GM18511 (cell line): Measurements from ENCODE around the gene ABCG4.
"Not testable (repeated sequence)": the region's sequence is repeated elsewhere in the genome, so short reads cannot be mapped to it uniquely, and the experiment has no call there.

Source experiments
- ATAC-seq: cut with Tn5 transposase; IDR thresholded peaks from one replicate; pipeline ENCODE4 v1.9.1; 2021; ENCODE audit warnings: mild to moderate bottlenecking, moderate library complexity; ENCODE audit not compliant: unreplicated experiment

The ABCG4 gene

DNA sequence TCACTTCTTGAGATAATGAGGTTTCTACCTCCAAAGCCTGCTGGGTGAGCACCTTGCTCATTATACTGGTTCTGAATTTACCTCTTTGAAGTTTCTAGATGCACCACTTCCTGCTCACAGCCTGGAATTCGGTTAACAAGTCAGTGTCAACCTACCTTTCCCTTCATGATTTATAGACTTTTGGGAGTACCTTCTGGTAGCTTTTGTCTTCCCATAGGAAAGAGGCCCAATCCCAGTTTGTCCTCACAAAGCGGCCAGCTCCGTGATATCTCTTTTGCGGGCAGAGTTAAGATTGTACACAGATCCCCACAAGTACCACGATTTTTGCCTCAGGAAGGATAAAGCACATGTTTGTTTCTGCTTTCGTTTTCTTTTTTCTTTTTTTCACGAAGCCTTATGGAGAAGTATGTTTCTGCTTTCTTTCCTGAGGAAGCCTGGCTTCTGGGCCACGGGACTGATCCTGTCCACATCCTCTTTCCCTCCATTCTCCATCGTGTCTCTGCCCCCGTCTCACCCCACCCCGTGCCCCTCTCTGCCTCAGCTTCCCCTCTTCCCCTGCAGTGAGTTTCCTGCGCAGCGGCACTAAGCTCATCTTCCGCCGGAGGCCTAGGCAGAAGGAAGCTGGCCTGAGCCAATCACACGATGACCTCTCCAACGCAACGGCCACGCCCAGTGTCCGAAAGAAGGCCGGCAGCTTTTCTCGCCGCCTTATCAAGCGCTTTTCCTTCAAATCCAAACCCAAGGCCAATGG lies 33.2 kb upstream of the ABCG4 start:
- no peak for ATAC-seq

GRCh38 chr11:119116235-119116594 lies 32.6 kb upstream of the ABCG4 start:
- ATAC-seq, result no peak

- ATAC-seq, result no peak
These were observed 32.3 kb upstream of the ABCG4 start for GRCh38 chr11:119116601-119117000.

DNA sequence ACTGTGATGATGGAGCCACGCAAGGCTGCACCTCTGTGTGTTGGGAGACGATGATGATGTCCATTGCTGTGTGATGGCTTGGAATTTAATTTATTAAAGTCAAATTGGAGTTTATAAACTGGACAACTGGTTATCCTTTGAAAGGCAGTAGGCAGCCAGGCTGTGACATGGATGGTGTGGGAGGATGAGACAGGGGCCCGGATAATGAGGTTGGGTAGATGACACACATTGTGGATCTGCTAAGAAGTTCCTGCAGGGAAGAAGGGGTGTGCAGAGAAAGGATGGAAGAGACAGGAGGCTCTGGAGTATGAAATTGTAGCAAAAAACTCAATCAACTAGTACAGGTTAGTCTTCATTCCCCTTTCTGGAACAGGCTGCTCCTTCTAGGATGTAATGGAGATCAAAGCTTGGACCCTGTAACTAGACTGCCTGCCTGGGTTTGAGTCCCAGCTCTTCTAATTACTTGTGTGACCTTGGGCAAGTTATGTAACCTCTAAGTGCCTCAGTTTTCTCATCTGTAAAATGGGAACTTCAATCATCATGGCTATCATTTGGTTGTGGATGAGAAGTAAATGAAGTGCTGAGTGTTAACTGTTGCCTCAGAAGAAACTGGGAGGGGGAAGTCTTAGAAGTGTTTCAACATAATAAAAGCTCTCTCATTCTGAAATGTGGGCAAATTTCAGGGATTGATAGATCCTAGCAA lies 31.7 kb upstream of the ABCG4 start:
- ATAC-seq, result no peak

GRCh38 chr11:119118227-119118626 lies 30.6 kb upstream of the ABCG4 start:
- ATAC-seq, result no peak

DNA sequence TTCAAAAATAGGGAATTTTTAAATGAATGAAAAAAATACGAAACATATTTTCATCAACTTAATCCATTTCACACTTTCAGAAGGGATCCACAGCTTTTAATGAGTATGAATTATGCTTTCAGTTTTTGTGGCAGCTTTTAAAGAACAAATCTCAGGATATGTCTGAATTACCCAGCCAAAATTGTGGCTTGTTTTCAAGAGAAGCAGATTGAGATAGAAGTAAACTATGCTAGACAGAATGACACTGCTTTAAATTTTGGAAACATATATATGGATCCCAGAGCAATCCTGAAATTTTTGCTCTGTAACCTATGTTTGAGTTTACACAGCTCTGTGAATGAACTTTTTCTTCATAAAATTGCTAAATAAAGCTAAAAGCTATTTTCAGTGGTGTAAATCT lies 29.9 kb upstream of the ABCG4 start:
- no peak for ATAC-seq

- no peak for ATAC-seq
These were observed 28.2 kb upstream of the ABCG4 start for GRCh38 chr11:119120639-119121007.

DNA sequence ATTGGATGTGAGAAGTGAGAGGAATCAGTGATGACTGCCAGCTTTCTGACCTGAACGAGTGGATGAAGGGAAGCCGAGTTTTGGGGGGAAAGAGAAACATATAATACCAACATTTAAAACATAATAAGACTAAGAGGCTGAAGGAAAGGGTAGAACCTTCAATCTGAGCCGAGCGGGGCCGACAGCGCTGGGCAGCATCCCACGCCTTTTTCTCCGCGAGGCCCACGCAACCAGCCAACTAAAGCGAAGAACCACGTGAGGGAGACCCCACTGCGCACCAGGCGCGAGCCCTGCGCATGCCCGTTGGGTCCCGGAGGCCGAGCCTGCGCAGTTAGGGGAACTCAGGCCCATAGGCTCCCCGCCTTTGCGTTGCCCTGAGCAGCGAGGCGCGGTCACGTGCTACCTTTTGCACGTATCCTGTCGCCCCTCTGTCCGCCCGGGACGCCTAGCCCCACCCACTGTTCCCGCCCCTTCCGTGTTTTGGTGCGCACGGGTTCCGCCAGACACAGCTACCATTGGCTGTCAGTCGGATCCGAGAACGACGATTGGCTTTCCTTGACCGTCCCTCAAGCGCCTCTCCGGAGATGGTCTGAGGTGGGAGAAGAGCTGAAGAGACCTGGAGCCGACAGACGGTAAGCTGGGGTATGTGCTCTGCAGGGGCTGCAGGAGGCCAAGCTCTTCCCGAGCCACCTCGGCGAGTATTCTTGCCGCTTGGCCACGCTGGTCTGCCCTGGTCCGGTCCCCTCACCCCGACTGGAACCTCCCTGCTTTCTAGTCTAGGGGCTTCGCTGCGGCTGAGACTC lies 27.6 kb upstream of the ABCG4 start, which contains the start of gene HINFP:
Gene HINFP (plus strand): TSS at position 573 of the 803 bp plus-strand sequence. CDS start 5,365 bp downstream, outside the sequence.
- ATAC-seq, result peak; percentile 96

DNA sequence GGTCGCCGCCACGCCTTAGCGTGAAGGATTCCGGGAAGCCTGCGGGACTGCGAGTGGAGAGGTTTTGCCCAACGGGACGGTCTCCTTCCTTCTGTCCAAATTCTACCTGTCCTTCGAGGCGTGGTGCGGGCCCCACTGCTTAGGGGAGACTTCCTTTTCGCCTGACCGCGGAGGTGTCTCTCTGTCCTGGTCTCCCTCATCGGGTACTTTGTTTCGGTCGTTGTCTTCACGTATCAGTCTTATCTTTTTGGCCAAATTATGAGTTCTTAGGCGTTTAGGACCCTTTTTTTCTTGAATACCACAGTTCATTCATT lies 27.1 kb upstream of the ABCG4 start:
- no peak for ATAC-seq

DNA sequence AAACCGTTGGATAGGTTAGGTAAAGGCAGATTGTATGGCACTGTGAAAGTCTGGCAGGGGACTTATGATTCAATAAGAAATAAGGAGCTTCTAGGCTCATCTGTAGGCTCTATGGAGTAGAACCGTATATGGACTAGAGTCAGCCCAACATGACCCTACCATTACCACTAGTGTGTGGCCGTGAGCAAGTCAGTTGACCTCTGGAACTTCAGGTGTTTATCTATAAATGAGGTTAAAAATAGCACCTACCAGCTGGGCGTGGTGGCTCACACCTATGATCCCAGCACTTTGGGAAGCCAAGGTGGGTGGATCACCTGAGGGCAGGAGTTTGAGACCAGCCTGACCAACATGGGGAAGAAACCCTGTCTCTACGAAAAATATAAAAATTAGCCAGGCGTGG lies 23.0 kb upstream of the ABCG4 start:
- ATAC-seq, result no peak

DNA sequence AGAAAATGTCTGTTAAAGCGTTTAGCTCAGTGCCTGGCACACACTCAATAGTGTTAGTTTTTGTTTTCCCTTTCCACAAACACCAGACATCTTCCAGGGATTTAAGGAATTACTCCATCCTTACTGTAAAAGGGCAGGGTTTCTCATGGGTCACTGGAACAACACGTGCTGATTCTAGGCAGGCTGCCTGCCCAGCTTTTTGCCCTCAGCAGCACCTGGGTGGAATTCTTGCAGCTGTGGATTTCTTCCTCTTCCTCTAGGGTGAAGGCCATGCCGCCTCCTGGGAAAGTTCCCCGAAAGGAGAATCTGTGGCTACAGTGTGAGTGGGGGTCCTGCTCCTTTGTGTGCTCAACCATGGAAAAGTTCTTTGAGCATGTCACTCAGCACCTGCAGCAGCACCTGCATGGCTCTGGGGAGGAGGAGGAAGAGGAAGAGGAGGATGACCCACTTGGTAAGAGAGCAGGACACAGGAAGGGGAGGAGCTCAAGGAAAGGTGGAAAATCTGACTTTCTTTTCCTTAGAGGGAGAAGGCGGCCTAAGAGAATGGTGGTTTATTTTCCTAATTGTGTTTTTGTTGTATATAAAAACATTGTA lies 22.1 kb upstream of the ABCG4 start:
- ATAC-seq, result no peak

- no peak for ATAC-seq
These were observed 18.2 kb upstream of the ABCG4 start for GRCh38 chr11:119130662-119131061.

- ATAC-seq, result no peak
These were observed 14.4 kb upstream of the ABCG4 start for GRCh38 chr11:119134389-119134978.

GRCh38 chr11:119139276-119139675 lies 9.6 kb upstream of the ABCG4 start:
- ATAC-seq, result not testable (repeated sequence)

GRCh38 chr11:119144825-119145486 lies 3.9 kb upstream of the ABCG4 start:
- peak; percentile 61 for ATAC-seq

DNA sequence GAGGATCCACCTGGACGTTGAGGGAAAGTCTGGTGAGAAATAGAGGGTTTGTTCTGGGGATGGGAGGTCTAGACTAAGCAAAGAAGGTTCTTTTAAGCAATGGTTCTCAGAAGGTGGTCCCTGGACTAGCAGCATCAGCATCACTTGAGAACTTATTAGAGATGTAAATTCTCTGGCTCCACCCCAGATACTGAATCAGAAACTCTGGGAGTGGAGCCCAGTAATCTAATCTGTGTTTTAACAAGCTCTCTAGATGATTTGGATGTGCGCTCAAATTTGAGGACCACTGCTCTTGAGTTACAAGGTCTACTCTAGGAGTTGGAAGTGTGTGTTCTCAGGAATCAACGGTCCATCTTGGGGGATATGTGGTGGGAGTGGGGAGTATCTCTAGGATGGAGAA lies 3.3 kb upstream of the ABCG4 start:
- ATAC-seq, result no peak

- no peak for ATAC-seq
These were observed 1.1 kb upstream of the ABCG4 start for GRCh38 chr11:119147604-119148333.

DNA sequence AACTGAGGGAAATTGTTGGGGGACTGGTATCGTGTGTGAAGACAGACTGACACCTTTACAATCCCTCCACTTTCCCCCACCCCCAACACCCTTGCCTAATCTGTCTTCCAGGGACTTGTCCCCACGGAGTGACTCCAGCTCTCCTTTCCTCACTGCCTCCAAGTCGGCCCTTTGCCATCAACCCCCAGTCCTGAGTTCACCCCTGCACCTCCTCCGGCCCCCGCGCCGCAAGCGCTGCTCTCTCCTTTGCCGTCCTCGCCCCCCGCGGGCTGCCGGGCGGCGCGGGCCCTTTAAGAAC lies 183 bp upstream of the ABCG4 start:
- no peak for ATAC-seq

DNA sequence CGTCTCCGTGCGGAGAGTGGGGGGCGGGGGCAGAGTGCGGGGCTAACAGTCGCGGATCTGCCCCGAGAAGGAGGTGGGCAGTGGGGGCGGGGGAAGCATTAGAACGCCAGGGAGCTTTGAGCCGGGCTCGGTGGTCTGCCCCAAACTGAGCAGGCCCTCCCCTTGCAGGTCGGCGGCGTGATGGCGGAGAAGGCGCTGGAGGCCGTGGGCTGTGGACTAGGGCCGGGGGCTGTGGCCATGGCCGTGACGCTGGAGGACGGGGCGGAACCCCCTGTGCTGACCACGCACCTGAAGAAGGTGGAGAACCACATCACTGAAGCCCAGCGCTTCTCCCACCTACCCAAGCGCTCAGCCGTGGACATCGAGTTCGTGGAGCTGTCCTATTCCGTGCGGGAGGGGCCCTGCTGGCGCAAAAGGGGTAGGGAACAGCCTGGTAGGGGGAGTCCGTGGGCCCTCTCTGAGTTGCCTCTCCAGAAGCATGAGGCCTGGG lies 979 bp downstream of the ABCG4 start:
- ATAC-seq, result no peak

DNA sequence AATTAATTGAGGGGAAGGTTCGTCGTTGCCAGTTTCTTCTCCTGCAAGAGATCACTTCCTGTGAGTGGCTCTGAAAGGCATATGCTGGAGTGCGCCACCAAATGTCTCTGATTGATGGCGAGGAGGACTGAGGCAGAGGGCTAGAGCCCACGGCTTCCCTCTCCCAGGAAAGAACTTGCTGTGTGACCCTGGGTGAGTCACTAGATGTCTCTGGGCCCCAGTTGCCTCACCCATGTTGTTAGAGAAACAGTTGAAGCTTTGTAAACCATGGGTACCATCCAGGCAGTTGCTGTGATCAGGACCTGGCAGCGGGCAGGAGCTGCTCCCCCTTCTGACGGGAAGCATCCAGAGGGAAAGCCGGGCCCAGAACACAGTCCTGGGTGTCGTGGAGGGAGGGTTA lies 3.2 kb downstream of the ABCG4 start:
- ATAC-seq, result no peak
